ENCODE results near the gene SUPT4H1.

SUPT4H1 gene

DNA sequence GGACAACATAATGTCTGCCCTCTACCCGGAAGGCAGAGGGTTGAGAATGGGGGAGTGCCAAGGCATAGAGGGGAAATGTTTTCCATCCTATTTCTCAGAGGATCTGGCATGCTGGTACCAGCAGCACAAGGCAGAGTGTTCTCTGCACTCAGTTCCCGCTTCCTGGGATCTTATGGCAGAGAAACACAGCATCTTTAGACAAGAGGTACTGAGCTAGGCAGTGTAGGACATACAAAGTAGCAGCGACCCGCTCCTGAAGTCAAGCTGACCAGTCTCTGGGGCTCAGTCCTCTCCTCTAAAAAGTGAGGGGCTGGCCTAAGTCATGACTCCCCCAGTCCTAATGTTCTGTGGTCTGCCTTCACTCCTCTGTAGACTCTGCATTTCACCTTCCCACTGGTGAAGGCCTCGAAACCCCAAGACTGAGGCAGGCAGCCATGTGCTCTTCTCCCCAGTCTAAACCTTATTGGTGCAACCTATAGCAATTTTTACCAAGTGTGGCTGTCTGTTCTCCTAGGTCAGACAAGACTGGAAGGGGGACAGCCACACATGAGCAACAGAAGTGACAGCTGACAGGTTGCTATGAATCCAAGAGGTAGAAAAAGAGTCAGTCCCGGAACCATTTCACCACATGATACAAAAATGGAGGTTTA, 12.1 kb downstream of the SUPT4H1 start:
- DNase-seq (ENCODE audit: low spot score): no peak

DNA sequence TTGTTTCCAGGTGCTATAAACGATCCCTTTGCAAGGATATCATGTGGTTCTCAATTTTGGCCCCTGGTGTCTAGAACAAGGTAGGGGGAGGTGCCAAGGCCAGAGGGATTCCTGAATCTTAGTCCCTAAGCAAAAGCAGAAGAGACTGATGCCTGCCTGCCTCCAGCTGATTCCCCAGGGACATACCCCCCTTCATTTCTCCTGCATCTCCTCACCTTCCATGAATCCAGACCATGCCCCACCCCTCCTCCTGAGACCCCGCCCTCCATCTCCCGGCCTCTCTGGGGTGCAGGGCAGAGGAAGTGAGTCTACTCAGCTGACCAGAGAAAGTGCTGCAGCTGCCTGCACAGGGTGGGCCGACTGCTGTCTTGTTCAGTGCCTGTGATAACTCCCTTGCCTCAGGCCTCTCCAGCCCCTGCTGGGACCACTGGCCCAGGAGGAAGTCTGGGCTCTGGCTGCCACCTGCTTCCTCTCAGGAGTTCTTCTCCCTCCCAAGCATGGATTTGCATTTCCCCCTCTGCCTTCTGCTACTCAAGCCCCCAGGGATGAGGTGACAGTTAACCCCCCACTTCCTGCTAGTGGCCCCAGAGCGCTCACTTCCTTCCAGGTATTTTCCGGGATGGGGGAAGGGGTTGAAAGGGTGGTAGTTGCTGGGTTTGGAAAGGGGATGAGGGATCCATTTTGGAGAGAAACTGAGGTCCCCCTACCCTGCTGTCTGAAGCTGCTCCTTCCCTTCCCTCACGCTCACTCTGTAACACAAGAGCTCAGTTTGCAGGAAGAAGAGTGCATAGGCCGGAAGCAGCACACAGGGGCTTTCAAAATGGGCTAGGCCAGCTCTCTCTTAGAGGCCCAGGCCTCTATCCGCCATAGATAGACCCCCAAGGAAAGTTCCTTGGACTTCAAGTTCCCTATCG, 12.9 kb downstream of the SUPT4H1 start:
- DNase-seq (ENCODE audit: low spot score): no peak

DNA sequence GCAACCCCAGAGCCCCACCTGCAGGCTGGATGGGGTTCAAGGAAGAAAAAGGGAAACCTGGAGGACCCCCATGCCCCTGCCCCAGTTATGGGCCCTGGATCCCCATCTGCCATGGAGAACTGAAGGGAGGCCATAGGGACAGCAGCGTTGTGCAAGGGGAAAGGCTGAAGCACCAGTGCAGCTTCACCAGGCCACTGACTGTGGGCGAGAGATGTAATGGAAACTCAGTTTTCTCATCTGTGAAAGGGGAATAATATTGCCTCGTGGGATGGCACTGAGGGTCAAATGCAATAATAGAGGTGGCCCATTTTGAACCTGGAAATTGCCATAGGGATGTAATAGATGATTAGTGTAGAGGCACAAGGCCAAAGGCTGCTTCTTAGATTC, 13.6 kb downstream of the SUPT4H1 start:
- DNase-seq (ENCODE audit: low spot score): no peak

GRCh38 chr17:58337600-58338453, 14.2 kb downstream of the SUPT4H1 start:
- DNase-seq (ENCODE audit: low spot score): peak; percentile 71

GRCh38 chr17:58337210-58337599, 14.8 kb downstream of the SUPT4H1 start:
- DNase-seq (ENCODE audit: low spot score): no peak

DNA sequence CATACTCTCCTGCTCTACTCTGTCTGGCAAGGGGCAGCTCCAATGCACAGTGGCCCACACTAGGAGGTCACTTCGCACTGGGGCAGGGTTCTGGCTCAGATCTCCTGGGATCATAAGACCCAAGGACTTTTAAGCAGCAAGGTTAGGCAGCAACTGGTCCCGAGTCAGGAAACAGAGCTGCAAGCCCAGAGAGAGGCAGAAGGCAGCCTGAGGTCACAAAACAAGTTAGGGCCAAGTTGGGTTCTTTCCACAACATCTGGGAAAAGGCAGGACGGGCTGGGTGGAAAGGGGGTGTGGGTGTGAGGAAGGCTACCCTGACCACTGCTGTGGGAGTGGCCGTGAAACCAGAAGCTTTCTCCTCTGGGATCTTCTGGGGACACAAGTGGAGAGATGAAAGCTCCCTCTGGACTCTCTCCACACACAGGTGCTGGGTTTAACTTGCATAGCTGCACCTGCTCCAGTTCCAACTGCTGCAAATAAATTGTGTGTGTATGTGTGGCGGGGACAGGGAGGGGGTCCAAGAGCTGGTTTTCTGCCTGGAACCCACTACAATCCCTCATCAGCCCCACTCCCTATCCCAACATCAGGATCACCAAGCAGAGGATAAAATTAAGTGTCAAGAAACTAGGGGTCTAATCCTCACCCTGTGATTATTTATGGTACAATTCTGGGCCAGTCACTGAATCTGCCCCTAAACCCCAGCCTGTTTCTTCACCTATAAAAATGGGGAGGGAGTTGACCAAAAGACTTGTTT, 15.4 kb downstream of the SUPT4H1 start:
- DNase-seq (ENCODE audit: low spot score): no peak

GRCh38 chr17:58335779-58336455, 16.1 kb downstream of the SUPT4H1 start:
- DNase-seq (ENCODE audit: low spot score): no peak

GRCh38 chr17:58335061-58335731, 16.8 kb downstream of the SUPT4H1 start:
- no peak for DNase-seq (ENCODE audit: low spot score)

DNA sequence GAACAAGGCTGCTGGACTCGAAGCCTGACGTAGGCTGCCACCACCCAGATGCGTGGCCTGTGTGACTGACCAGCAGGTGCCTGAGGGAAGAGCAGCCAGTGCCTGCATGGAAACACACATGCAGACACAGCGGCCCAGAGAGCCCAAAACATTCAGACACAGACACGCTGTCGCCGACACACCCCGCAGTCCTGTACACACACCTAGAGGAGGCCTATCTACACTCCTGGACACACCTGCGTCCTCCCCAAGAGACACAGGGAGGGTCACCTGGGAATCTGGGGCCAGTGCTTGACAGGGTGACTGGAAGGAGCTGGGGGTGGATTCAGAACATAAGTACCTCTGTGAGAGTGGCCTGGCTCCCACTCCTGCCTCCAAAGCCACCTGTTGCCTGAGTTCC, 17.3 kb downstream of the SUPT4H1 start:
- no peak for DNase-seq (ENCODE audit: low spot score)

GRCh38 chr17:58334256-58334655, 17.7 kb downstream of the SUPT4H1 start:
- DNase-seq (ENCODE audit: low spot score): no peak

DNA sequence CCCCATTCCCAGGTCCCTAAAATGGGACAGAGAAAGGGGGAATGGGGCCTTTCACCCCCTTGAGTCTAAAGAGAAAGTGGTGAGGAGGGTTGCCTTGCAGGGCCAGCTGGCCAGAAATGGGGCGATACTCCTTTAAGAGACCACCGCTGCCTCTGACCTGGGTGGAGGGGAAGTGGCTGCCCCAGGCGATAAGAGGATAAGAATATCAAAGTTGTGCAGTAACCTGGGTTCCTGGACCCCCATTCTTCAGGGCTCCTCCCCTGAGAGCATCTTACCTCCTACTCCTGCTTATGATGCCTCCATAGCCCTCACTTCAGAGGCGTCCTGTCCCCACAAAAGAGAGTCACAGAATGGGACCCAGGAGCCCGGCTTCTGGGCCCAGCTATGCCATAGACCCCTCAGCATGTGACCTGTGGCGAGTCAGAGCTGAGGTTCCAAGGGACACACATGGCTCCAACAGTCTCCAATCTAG, 18.2 kb downstream of the SUPT4H1 start:
- no peak for DNase-seq (ENCODE audit: low spot score)

DNA sequence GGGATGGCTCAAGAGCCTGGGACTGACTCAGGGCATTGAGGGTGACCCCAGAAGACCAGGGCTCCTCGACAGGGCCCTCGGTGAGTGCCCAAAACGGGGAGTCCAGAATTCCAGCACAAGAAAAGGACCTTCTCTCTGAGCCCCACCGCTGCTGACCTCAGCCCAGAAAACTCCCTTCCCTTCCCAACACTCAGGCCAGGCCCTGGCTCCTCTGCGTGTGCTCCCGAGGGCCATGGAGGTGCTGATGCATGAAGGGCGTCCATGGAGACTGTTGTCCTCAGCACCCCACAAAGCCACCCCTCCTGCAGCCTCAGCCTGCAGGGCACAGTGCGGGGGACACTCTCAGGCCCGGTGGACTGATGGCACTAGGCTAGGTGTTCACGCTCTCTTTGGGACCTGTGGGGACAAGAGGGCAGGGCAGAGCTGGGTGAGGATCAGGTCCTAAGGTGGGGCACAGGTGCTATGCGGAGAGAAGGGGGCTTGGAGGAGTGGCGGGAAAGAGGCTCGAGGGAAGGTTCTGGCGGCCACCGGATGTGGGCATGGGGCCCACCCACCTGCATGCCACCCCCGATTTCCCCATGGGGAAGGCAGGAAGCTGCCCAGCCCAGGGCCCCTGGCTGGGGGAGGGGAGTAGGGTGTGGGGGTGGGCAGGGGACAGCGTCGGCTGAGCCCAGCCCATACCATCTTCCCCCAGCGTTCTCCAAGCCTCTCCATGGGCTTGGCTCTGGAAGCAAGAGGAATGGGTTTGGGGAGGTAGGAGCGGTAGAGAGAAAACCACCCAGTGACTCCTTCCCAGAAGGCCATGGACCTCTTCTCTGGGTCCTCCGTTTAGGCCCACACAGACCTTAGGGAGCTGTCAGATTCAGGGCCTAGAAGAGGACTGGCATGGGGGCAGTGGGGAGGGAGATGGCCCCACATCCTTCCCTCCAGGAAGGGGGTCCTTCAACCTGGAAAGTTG, 18.9 kb downstream of the SUPT4H1 start:
- no peak for DNase-seq (ENCODE audit: low spot score)

- no peak for DNase-seq (ENCODE audit: low spot score)
These were observed 19.9 kb downstream of the SUPT4H1 start for GRCh38 chr17:58331815-58332777.

DNA sequence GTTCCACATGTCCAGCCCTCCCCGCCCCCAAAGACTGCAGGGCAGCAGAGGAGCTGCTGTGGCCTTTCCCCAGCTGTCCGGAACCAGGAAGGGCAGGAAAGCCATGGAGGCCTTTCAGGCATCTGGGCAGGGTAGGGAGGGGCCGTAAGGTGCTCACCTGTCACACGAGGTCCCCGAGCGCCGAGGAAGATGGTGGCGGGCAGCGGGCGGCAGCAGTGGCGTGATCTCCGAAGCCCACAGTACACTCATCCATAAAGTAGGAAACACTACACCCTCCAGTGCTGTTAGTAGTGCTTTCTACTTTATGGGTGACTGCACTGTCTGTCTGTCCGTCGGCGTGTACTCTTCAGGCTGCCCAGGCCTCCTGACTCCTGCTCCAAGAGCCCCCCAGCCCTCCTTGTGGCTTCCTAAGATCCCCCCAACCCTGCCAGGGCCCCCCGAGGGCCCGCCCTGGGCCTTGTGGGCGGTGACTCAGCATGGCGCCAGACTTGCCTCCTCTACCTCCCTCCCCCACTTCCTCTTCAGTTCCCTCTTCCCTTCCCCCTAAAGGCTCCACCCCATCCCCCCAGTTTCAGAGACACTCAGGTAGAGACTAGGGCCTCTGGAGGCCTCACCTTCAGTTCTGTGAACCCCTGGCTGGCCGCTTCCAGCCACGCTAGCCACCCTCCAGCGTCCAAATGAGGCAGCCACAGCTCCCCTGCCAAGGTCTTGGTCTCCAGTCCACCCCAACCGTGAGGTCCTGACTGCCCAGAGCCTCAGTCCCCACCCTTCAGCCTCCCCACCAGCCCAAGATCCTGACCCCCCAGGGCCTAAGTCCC, 20.8 kb downstream of the SUPT4H1 start:
- no peak for DNase-seq (ENCODE audit: low spot score)

DNA sequence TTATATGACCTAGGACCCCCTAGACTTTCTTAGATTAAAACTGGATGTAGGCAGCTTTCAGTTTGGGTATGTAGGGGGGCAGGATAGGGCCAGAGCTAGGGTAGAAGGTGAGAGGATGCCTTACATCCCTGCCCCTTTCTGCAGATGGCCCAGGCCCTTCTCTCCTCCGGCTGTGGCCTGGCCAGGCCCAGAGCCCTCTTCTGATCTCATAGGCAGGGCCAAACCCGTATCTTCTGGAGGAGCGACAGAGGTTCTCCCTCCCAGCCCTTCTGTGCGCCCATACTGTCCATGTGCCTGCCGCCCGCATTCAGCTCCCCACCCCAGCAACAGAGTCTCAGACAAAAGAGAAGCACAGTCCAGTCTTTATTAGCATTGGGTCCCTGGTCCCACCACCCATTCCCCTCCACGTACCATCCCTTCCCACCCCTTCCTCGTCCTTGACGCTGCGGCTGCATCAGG, 21.4 kb downstream of the SUPT4H1 start:
- no peak for DNase-seq (ENCODE audit: low spot score)

DNA sequence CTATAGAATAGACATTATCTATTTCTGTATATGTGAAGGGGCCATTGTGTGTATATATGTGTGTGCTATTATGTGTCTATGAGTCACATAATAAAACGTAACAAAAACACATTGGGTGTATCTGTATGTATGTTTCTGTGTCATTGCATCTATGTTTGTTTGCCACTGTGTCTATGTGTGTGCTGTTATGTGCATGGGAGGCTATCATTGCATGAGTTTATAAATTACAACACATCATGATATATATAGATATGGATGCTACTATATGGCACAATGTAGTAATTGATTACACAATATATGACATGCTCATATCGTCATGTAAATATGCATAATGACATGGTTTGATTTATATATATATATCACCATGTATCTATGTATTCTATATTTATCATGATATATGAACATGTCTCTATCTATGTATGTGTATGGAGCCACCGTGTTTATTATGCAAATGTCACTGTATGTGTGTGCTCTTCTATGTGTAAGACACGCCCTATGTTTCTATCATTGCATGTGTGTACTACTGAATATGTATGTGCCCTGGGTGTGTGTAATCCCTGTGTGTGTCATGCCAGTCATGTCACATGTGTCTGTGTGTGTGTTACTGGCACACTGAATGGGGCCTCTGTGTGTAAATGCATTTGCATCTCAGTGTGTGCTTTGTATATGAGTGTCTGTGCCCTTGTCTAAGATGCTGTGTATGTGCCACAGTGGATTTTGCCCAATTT, 22.0 kb downstream of the SUPT4H1 start:
- DNase-seq (ENCODE audit: low spot score): no peak

Measured in left forelimb (tissue), 1 donor.